Uterus (tissue), 2 donors: ENCODE measurements around the gene PLXNA4.

ENCODE experiments used
- CTCF ChIP-seq, 4 experiments: fragments of 200-600 bp in 2 of 4; fragments of 450-650 bp in 2 of 4; sonication (generic) in 2 of 4; IDR thresholded peaks; one replicate each; pipeline ENCODE4 v1.5.1; 2016 to 2019; ENCODE audit warnings: antibody characterized with exemption in 4 of 4, mild to moderate bottlenecking in 2 of 4, moderate library complexity in 1 of 4
- POLR2A ChIP-seq, 2 donors: fragments of 450-650 bp; IDR thresholded peaks; one replicate each; pipeline ENCODE4 v1.6.1; 2016; ENCODE audit warnings: antibody characterized with exemption in 2 of 2, mild to moderate bottlenecking in 1 of 2, moderate library complexity in 1 of 2

- TF ChIP-seq POLR2A (IDR thresholded peaks at IDR 0.05) (no peak), CTCF (IDR thresholded peaks at IDR 0.05) (no peak)
Measured at GRCh38 chr7:132520591-132521280, 55.5 kb downstream of the PLXNA4 start.
